Measurements from ENCODE around the gene PLEKHG1.

The PLEKHG1 gene

DNA sequence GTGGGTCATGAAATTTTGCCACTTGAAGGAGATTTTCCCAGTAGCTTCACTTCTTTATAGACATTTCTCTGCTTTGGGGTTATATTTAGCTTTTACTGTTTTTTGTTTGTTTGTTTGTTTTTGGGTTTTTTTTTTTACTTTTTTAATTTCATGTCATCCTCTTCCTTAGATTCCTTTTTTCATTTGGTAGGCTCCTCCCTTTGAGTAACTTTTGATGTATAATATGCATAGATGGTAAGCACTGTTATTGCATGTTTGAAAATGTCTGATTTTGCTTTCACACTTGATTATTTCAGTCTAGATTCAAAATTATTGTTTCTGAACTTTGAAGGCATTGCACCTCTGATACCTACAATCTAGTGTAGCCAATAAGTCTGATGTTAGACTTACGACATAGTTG, 37.6 kb downstream of the PLEKHG1 start:
- no peaks in the 10 kb centered on the region for H4K20me1 ChIP-seq (ENCODE audit: low read depth, low read length)
- peaks cover 17% of the 10 kb centered on the region; the same call in 1 of the 2 replicates for H3K79me2 ChIP-seq (ENCODE audit: insufficient read depth, low read length)
- peaks cover 20% of the 10 kb centered on the region for H3F3A ChIP-seq (ENCODE audit: insufficient read depth)
- H3K4me3 ChIP-seq (ENCODE audit: insufficient read depth, low read length, poor library complexity, severe bottlenecking), result no peak overlapping the region
- H3K4me2 ChIP-seq (ENCODE audit: low read depth, low read length, poor library complexity, severe bottlenecking), result peak overlapping the region; percentile 78
- no peaks in the 10 kb centered on the region for H3K36me3 ChIP-seq (ENCODE audit: low read length)
- H3K27ac ChIP-seq (ENCODE audit: low read depth, low read length), result no peak overlapping the region; the same call in 1 of the 2 replicates
- H2AFZ ChIP-seq (ENCODE audit: low read depth, low read length, severe bottlenecking), result no peak overlapping the region
- H3K9me3 ChIP-seq (ENCODE audit: insufficient read depth, low read length), result no peaks in the 10 kb centered on the region
- no peaks in the 10 kb centered on the region for H3K27me3 ChIP-seq (ENCODE audit: low read length)
- no peaks in the 10 kb centered on the region for H3K9me2 ChIP-seq (replicated peaks; ENCODE audit: insufficient read depth, low read length)
- TF ChIP-seq EZH2phosphoT487 (conservative IDR thresholded peaks at IDR 0.05; ENCODE audit: low read length) (0 out of 2 replicates have a peak, but pooled peaks have one; percentile 47), CTCF (IDR thresholded peaks at IDR 0.05; ENCODE audit: insufficient read depth, low read length, poor library complexity, severe bottlenecking) (no peak)
- H3K9ac ChIP-seq (ENCODE audit: low read length), result no peak overlapping the region

DNA sequence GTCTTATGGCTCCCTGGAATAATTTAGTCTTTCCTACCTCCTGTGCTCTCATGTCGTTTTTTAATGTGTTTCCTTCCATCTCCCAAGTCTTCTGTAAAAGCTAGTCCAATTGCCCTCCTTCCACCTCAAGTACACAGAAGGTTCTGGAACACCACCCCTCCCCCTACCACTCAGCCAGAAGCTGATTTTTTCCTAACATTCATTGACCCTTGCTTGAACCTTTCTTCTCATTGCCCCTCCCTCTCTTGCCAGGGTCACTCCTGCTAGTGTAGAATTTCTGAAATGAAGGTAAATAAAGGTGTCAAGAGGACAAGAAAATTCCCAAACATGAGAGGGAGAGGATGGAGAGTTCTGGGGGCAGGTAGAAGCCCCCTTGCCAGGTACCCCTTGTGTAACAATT, 38.6 kb downstream of the PLEKHG1 start:
- H3K36me3 ChIP-seq (ENCODE audit: low read length), result no peaks in the 10 kb centered on the region
- no peak overlapping the region for H3K4me3 ChIP-seq (ENCODE audit: insufficient read depth, low read length, poor library complexity, severe bottlenecking)
- no peaks in the 10 kb centered on the region for H3K9me2 ChIP-seq (replicated peaks; ENCODE audit: insufficient read depth, low read length)
- H3K4me2 ChIP-seq (ENCODE audit: low read depth, low read length, poor library complexity, severe bottlenecking), result no peak overlapping the region
- no peak overlapping the region for H2AFZ ChIP-seq (ENCODE audit: low read depth, low read length, severe bottlenecking)
- H3K79me2 ChIP-seq (ENCODE audit: insufficient read depth, low read length), result peaks cover 17% of the 10 kb centered on the region; the same call in 1 of the 2 replicates
- H3K27me3 ChIP-seq (ENCODE audit: low read length), result no peaks in the 10 kb centered on the region
- H3F3A ChIP-seq (ENCODE audit: insufficient read depth), result peaks cover 13% of the 10 kb centered on the region
- no peaks in the 10 kb centered on the region for H3K9me3 ChIP-seq (ENCODE audit: insufficient read depth, low read length)
- TF ChIP-seq EZH2phosphoT487 (conservative IDR thresholded peaks at IDR 0.05; ENCODE audit: low read length) (no peak), CTCF (IDR thresholded peaks at IDR 0.05; ENCODE audit: insufficient read depth, low read length, poor library complexity, severe bottlenecking) (no peak)
- H4K20me1 ChIP-seq (ENCODE audit: low read depth, low read length), result no peaks in the 10 kb centered on the region
- no peak overlapping the region for H3K27ac ChIP-seq (ENCODE audit: low read depth, low read length)
- H3K9ac ChIP-seq (ENCODE audit: low read length), result no peak overlapping the region

DNA sequence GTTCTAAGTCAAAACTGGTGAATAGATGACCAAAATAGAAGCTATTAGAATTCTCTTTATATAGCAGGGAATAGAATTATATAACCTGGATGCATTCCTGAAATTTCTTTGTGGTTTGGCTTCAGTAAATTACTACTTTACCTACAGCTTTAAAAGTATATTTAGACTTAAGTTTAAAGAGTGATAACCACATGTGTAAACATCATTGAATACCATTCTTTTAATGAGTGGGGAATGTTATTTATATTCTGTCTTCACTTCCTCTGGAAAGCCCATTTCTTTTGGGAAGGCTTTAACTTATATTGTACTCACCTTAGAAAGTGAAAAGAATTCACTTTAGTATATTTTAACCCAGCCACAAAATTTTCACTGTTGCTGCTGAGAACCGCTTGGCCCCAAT, 39.1 kb downstream of the PLEKHG1 start:
- Histone ChIP-seq H3K9me3 (ENCODE audit: insufficient read depth, low read length) (no peaks in the 10 kb centered on the region), H3K9ac (ENCODE audit: low read length) (no peak overlapping the region), H4K20me1 (ENCODE audit: low read depth, low read length) (no peaks in the 10 kb centered on the region), H3K27me3 (ENCODE audit: low read length) (no peaks in the 10 kb centered on the region), H3K4me2 (ENCODE audit: low read depth, low read length, poor library complexity, severe bottlenecking) (no peak overlapping the region), H3K27ac (ENCODE audit: low read depth, low read length) (no peak overlapping the region), H3K4me3 (ENCODE audit: insufficient read depth, low read length, poor library complexity, severe bottlenecking) (no peak overlapping the region), H3F3A (ENCODE audit: insufficient read depth) (peaks cover 8% of the 10 kb centered on the region), H3K9me2 (replicated peaks; ENCODE audit: insufficient read depth, low read length) (no peaks in the 10 kb centered on the region), H2AFZ (ENCODE audit: low read depth, low read length, severe bottlenecking) (no peak overlapping the region), H3K79me2 (ENCODE audit: insufficient read depth, low read length) (peaks cover 17% of the 10 kb centered on the region; the same call in 1 of the 2 replicates), H3K36me3 (ENCODE audit: low read length) (no peaks in the 10 kb centered on the region)
- TF ChIP-seq CTCF (IDR thresholded peaks at IDR 0.05; ENCODE audit: insufficient read depth, low read length, poor library complexity, severe bottlenecking), result no peak
- TF ChIP-seq EZH2phosphoT487 (conservative IDR thresholded peaks at IDR 0.05; ENCODE audit: low read length), result no peak
